ENCODE measurements around the gene UBE2K. TPM values are rescaled to one million over a fixed set of nuclear protein-coding genes. Genes with fewer than 3 reads are reported as not detected.
A peak's percentile ranks its signal among the peaks of the same experiment; 100 is the strongest.
"Not testable (repeated sequence)": the region's sequence is repeated elsewhere in the genome, so short reads cannot be mapped to it uniquely, and the experiment has no call there.

Gene UBE2K, protein sequence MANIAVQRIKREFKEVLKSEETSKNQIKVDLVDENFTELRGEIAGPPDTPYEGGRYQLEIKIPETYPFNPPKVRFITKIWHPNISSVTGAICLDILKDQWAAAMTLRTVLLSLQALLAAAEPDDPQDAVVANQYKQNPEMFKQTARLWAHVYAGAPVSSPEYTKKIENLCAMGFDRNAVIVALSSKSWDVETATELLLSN
- 10 to 100 TPM; 19.0 to 28.0 (median 24.5) TPM for total RNA-seq

DNA sequence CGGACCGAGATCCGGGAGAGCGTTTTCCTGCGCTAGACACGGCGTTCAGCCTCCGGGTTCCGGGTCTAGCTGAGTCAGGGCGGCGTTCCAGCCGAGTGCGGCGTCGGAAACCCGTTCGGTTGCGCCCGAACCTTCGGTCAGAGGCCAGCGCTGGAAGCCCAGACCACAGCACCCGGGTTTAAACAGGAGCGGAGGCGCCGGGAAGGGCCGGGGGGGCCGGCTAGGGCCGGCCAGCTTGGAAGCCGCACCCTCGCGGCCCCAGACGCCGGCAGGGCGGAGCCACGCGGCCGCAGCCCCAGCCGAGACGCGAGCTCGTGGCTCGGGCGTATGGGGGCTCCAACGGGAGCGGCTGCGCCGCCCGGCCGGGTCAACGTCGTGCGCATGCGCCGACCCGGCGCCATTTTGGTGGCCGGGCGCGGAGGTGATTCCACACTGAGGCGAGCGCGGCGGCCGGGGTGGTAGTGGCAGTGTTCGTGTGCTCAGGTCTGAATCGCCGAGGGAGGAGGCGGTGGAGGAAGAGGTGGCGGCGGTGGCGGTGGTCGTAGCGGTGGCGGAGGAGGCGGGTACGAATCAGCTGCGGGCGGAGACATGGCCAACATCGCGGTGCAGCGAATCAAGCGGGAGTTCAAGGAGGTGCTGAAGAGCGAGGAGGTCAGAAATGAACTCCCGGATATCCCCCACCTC, at the start of gene UBE2K:
TSS of gene UBE2K (plus strand) at position 397 of the 684 bp plus-strand sequence. CDS start at position 589, 192 bp downstream.
- H3K27me3 ChIP-seq, result no peaks in the 10 kb centered on the region
- WGBS, 2 donors, result 0 to 1% methylated on average over 25 to 53 of the region's 84 CpGs
- H3K4me3 ChIP-seq, result peak within 1 kb of the TSS; percentile 77 to 95 (median 78)
- peak; percentile 76 to 77 for TF ChIP-seq POLR2A (IDR thresholded peaks at IDR 0.05)
- TF ChIP-seq EP300 (IDR thresholded peaks at IDR 0.05), result peak in 1 of 2 donors; percentile 87
- TF ChIP-seq, protein P1, sequence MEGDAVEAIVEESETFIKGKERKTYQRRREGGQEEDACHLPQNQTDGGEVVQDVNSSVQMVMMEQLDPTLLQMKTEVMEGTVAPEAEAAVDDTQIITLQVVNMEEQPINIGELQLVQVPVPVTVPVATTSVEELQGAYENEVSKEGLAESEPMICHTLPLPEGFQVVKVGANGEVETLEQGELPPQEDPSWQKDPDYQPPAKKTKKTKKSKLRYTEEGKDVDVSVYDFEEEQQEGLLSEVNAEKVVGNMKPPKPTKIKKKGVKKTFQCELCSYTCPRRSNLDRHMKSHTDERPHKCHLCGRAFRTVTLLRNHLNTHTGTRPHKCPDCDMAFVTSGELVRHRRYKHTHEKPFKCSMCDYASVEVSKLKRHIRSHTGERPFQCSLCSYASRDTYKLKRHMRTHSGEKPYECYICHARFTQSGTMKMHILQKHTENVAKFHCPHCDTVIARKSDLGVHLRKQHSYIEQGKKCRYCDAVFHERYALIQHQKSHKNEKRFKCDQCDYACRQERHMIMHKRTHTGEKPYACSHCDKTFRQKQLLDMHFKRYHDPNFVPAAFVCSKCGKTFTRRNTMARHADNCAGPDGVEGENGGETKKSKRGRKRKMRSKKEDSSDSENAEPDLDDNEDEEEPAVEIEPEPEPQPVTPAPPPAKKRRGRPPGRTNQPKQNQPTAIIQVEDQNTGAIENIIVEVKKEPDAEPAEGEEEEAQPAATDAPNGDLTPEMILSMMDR (IDR thresholded peaks at IDR 0.05), result peak in 2 of 5 experiments; percentile 7 to 28
- H3K27ac ChIP-seq, result peak within 1 kb of the TSS; percentile 85 to 96 (median 94)
- H3K9me3 ChIP-seq, result no peaks in the 10 kb centered on the region
- peaks cover 0 to 49% (median 22%) of the 10 kb centered on the region in 4 donors for H3K4me1 ChIP-seq
- peaks cover 0 to 6% (median 0%) of the 10 kb centered on the region in 3 donors for H3K36me3 ChIP-seq
- peak; percentile 64 to 73 for DNase-seq (ENCODE audit: low spot score in 2 of 2)

DNA sequence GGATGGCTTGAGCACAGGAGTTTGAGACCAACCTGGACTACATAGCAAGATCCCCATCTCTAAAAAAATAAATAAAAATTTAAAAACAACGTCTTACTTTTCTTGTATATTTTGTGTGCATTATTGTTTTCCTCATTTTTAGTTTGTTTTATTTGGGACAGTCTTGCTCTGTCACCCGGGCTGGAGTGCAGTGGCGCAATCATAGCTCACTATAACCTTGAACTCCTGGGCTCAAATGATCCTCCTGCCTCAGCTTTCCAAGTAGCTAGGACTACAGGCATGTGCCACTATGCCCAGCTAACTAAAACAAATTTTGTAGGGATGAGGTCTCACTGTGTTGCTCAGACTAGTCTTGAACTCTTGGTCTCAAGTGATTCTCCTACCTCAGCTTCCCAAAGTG, 49.7 kb upstream of the UBE2K start:
- Histone ChIP-seq H3K4me3 (no peak overlapping the region), H3K36me3 (peaks cover 0 to 22% (median 0%) of the 10 kb centered on the region in 3 donors), H3K27me3 (no peaks in the 10 kb centered on the region), H3K9me3 (no peaks in the 10 kb centered on the region), H3K27ac (no peak overlapping the region), H3K4me1 (no peaks in the 10 kb centered on the region)
- no peak for DNase-seq (ENCODE audit: low spot score in 2 of 2)
- 89% methylated on average over 3 of the region's 3 CpGs for WGBS, 2 donors
- TF ChIP-seq POLR2A (IDR thresholded peaks at IDR 0.05), result no peak
- TF ChIP-seq, protein P1 (IDR thresholded peaks at IDR 0.05), result no peak
- no peak for TF ChIP-seq EP300 (IDR thresholded peaks at IDR 0.05)

DNA sequence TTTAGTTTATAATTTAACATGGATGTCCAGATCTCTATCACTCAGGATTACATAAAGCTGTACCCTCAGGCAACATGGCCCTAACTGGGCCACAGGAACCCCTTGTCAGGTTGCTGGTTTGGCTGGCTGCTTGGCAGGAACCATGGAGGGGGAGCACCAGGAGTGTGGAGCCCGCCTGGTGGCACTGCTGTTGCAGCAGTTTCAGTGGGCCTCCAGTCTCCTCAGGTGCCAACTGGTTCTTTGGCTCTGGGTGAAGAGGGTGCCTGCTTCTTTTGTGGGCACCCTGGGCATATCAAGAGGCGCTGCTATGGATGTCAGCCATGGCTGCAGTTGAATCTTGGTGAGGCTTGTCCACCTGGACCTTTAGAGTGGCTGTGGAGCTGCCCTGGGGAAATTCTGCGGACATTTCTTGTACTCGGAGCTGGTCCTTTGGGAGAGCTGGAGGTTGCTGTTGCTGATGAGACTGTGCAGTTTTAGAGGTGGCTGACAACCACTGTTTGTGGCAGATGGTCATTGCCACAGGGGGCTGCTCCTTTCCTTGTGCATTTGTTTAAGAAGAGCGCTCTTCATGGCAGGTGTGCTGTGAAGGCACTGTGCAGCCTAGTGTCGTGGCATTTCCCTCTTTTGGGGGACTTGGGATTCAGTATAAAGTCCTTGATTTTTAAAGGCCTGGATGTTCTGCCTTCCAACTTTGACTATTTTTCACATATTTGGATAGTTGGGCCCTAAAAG, 48.9 kb upstream of the UBE2K start:
- no peaks in the 10 kb centered on the region for H3K9me3 ChIP-seq
- no peak for DNase-seq (ENCODE audit: low spot score in 2 of 2)
- H3K4me3 ChIP-seq, result no peak overlapping the region
- H3K27me3 ChIP-seq, result no peaks in the 10 kb centered on the region
- 88 to 90% methylated on average over 6 of the region's 6 CpGs for WGBS, 2 donors
- peaks cover 0 to 24% (median 0%) of the 10 kb centered on the region in 3 donors for H3K36me3 ChIP-seq
- no peak overlapping the region for H3K27ac ChIP-seq
- no peaks in the 10 kb centered on the region for H3K4me1 ChIP-seq
- TF ChIP-seq, protein P1 (IDR thresholded peaks at IDR 0.05), result no peak
- no peak for TF ChIP-seq POLR2A (IDR thresholded peaks at IDR 0.05)
- TF ChIP-seq EP300 (IDR thresholded peaks at IDR 0.05), result no peak

DNA sequence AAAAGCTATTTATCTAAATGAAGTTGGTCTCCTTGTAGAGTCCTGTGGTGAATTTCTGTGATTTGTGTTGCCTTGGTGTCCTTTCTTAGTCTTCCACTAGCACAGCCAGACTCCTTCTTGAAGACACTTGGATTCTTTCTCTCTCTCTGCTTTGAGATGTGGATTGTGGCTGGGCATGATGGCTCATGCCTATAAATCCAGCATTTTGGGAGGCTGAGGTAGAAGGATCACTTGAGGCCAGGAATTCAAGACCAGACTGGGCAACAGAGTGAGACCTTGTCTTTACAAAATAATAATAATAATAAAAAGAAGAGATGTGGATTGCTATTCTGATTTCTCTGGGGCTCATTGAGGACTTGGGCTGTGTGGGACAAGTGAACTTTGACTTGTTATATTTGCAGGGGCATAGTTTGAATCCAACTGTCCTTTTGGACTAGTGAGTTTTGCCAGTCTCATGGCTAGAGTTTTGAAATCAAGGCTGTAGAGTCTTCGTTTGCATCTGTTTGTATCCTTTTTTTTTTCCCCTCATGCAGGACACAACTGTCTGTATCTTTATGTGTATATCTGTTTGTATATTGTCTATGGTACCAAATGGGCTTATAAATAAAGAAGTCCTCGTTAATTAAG, 48.2 kb upstream of the UBE2K start:
- Histone ChIP-seq H3K36me3 (peaks cover 0 to 22% (median 0%) of the 10 kb centered on the region in 3 donors), H3K9me3 (no peaks in the 10 kb centered on the region), H3K27me3 (no peaks in the 10 kb centered on the region), H3K27ac (no peak overlapping the region), H3K4me3 (no peak overlapping the region), H3K4me1 (no peaks in the 10 kb centered on the region)
- no peak for TF ChIP-seq POLR2A (IDR thresholded peaks at IDR 0.05)
- TF ChIP-seq EP300 (IDR thresholded peaks at IDR 0.05), result no peak
- TF ChIP-seq, protein P1 (IDR thresholded peaks at IDR 0.05), result no peak
- 77 to 90% methylated on average over 2 of the region's 2 CpGs for WGBS, 2 donors
- DNase-seq (ENCODE audit: low spot score in 2 of 2), result no peak

DNA sequence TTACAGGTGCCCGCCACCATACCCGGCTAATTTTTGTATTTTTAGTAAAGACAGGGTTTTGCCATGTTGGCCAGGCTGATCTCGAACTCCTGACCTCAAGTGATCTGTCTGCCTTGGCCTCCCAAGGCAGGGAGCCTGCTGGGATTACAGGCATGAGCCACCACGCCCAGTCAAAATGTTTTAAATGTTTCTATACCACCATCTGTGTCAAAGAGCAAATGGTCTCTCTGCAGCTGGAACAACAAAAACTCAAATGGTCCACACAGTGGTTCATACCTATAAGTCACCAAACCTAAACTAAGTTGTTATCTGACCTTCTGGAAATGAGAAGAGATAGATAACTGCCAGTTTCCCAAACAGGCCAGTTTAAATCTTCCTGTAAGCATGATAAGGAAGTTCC, 46.4 kb upstream of the UBE2K start:
- H3K27ac ChIP-seq; DNase-seq (ENCODE audit: low spot score in 2 of 2); H3K9me3 ChIP-seq; H3K4me1 ChIP-seq; H3K4me3 ChIP-seq; H3K27me3 ChIP-seq: not testable (repeated sequence)
- 82 to 93% methylated on average over 4 of the region's 4 CpGs for WGBS, 2 donors
- H3K36me3 ChIP-seq, result peaks cover 0 to 22% (median 0%) of the 10 kb centered on the region in 3 donors
